Endothelial cell of umbilical vein (primary cell): ENCODE measurements around the gene TMEM42. TPM values are rescaled to one million over a fixed set of nuclear protein-coding genes. Genes with fewer than 3 reads are reported as not detected.

Experiments
- BruUV-seq: library from RNA; stranded (reverse); fragments of 400-500 nt; replicated peaks from 2 replicates; lab custom pipeline; 2021; lab: Mats Ljungman, UMichigan
- CTCF ChIA-PET: fragments of 300-600, 350-600 bp; sonication (Branson Sonifier 250); formaldehyde crosslinking; loops from one replicate; lab custom pipeline; 2021; ENCODE audit warnings: antibody characterized with exemption, inconsistent platforms; lab: Charles Lee
- POLR2A ChIA-PET: fragments of 300-600, 350-600 bp; sonication (Branson Sonifier 250); formaldehyde crosslinking; loops from one replicate; lab custom pipeline; 2021; ENCODE audit warnings: antibody characterized with exemption, inconsistent platforms; lab: Charles Lee
- DNase-seq: peaks from one replicate; pipeline ENCODE4 v3.0.0-alpha.2; 2011; ENCODE audit warnings: low read depth, low spot score
- FAIRE-seq: peaks from 2 replicates; lab custom pipeline; 2011; peaks lifted over from hg19 to GRCh38; lab: Jason Lieb, UNC
- H2AFZ ChIP-seq: 2 replicates; pipeline ENCODE4 v1.6.0; 2012; ENCODE audit warnings: low read depth, low read length, control low read depth, inconsistent platforms
- H3K27ac ChIP-seq: 2 replicates; pipeline ENCODE4 v1.5.1; 2011; ENCODE audit warnings: low read depth, mild to moderate bottlenecking, control low read depth, low read length, moderate library complexity; ENCODE audit not compliant: insufficient read depth
- H3K27me3 ChIP-seq, 2 experiments: 2 replicates each; pipeline versions ENCODE4 v1.6.0 to v1.6.1; 2011; ENCODE audit warnings: low read length in 2 of 2, mixed read lengths in 1 of 2; ENCODE audit not compliant: control insufficient read depth in 2 of 2, insufficient read depth in 2 of 2
- H3K36me3 ChIP-seq, 2 experiments: 2 replicates in 1 of 2; 3 replicates in 1 of 2; pipeline ENCODE4 v1.5.1; 2011; ENCODE audit warnings: low read length in 2 of 2, mild to moderate bottlenecking in 1 of 2, moderate library complexity in 1 of 2; ENCODE audit not compliant: control insufficient read depth in 2 of 2, insufficient read depth in 2 of 2; ENCODE audit errors: extremely low read depth in 1 of 2
- H3K4me1 ChIP-seq: 3 replicates; pipeline ENCODE4 v1.5.1; 2011; ENCODE audit warnings: mild to moderate bottlenecking, low read length; ENCODE audit not compliant: control insufficient read depth, insufficient read depth; ENCODE audit errors: extremely low read depth
- H3K4me2 ChIP-seq: 2 replicates; pipeline ENCODE4 v1.6.1; 2011; ENCODE audit warnings: low read length, control low read depth, mixed read lengths; ENCODE audit not compliant: insufficient read depth
- H3K4me3 ChIP-seq, 3 experiments: fragments of 200-600 bp in 1 of 3; sonication (generic), shearing (Covaris generic) in 1 of 3; replicated peaks in 1 of 3; 2 replicates each; pipeline ENCODE4 v1.5.1; 2011 to 2016; ENCODE audit warnings: control low read depth in 3 of 3, low read length in 3 of 3, mild to moderate bottlenecking in 2 of 3, inconsistent platforms in 1 of 3, low read depth in 1 of 3, moderate library complexity in 1 of 3; ENCODE audit not compliant: insufficient read depth in 1 of 3
- H3K79me2 ChIP-seq: 2 replicates; pipeline ENCODE4 v1.6.0; 2012; ENCODE audit warnings: low read length, inconsistent platforms; ENCODE audit not compliant: control insufficient read depth, insufficient read depth
- H3K9ac ChIP-seq: replicated peaks from 2 replicates; pipeline ENCODE3; 2011; ENCODE audit warnings: low read length, control low read depth; ENCODE audit not compliant: insufficient read depth; ENCODE audit errors: extremely low read depth
- H3K9me1 ChIP-seq: replicated peaks from 3 replicates; pipeline ENCODE4 v1.6.0; 2011; ENCODE audit warnings: mild to moderate bottlenecking, low read length; ENCODE audit not compliant: control insufficient read depth, insufficient read depth; ENCODE audit errors: extremely low read depth
- H3K9me3 ChIP-seq: replicated peaks from 2 replicates; pipeline ENCODE4 v1.5.1; 2012; ENCODE audit warnings: low read length, inconsistent platforms; ENCODE audit not compliant: control insufficient read depth, insufficient read depth
- H4K20me1 ChIP-seq: replicated peaks from 2 replicates; pipeline ENCODE3; 2011; ENCODE audit warnings: mild to moderate bottlenecking, low read length; ENCODE audit not compliant: control insufficient read depth, insufficient read depth; ENCODE audit errors: extremely low read depth
- EZH2 ChIP-seq: IDR thresholded peaks from 2 replicates; pipeline ENCODE4 v1.6.1; 2012; ENCODE audit warnings: borderline replicate concordance, low read depth, mild to moderate bottlenecking, moderate library complexity, low read length, inconsistent platforms; ENCODE audit not compliant: severe bottlenecking
- FOS ChIP-seq: IDR thresholded peaks from 2 replicates; pipeline ENCODE4 v1.6.1; 2011; ENCODE audit warnings: mild to moderate bottlenecking, low read length, moderate library complexity, borderline replicate concordance; ENCODE audit not compliant: insufficient read depth
- GATA2 ChIP-seq: IDR thresholded peaks from 2 replicates; pipeline ENCODE4 v1.7.0; 2011; ENCODE audit warnings: low read depth, mild to moderate bottlenecking, moderate library complexity, mixed read lengths, low read length; ENCODE audit not compliant: insufficient read length, insufficient read depth
- JUN ChIP-seq: IDR thresholded peaks from 2 replicates; pipeline ENCODE4 v1.6.1; 2011; ENCODE audit warnings: borderline replicate concordance, low read depth; ENCODE audit not compliant: insufficient read length, insufficient read depth
- MYC ChIP-seq: IDR thresholded peaks from one replicate; pipeline ENCODE4 v1.6.1; 2011; ENCODE audit warnings: mild to moderate bottlenecking, low read depth, low read length
- POLR2A ChIP-seq: IDR thresholded peaks from 2 replicates; pipeline ENCODE4 v1.6.1; 2012; ENCODE audit warnings: low read depth, mild to moderate bottlenecking, control low read depth, low read length
- POLR2AphosphoS5 ChIP-seq: IDR thresholded peaks from 2 replicates; pipeline ENCODE4 v1.6.1; 2012; ENCODE audit warnings: low read depth, mild to moderate bottlenecking, control low read depth, low read length, moderate library complexity; ENCODE audit not compliant: insufficient read depth
- dilution Hi-C: fragments of 300-500 bp; cut with MboI; formaldehyde crosslinking; loops from one replicate; pipeline ENCODE4 v1.15.0; 2019; ENCODE audit warnings: low sequenced_read_pairs; ENCODE audit not compliant: extremely low pct_ligation_motif_present
- intact Hi-C: fragments of 100-400 bp; cut with micrococcal nuclease; formaldehyde crosslinking; loops from one replicate; pipeline ENCODE4 v1.10.0; 2022
- polyA plus RNA-seq, 4 experiments: library from polyadenylated mRNA; depleted of rRNA in 3 of 4; stranded (reverse) in 3 of 4; unstranded in 1 of 4; fragments of >200 nt; gene quantifications; 2 replicates each; pipeline versions ENCODE4 v1.2.1 to v1.2.3, GENCODE V29; 2011 to 2012; ENCODE audit warnings: missing spikeins in 1 of 4
- total RNA-seq: library from RNA; stranded (reverse); gene quantifications from 2 replicates; pipeline ENCODE4 v1.2.3, GENCODE V29; 2021
- TF ChIP-seq, protein P1 (sequence below), 2 donors: IDR thresholded peaks; 1 replicate in 1 of 2; 2 replicates in 1 of 2; pipeline ENCODE4 v1.5.1; 2011; ENCODE audit warnings: low read length in 2 of 2, mild to moderate bottlenecking in 2 of 2, moderate library complexity in 2 of 2, control low read depth in 1 of 2, inconsistent platforms in 1 of 2, low read depth in 1 of 2; ENCODE audit not compliant: insufficient read depth in 1 of 2; ENCODE audit errors: extremely low read depth in 1 of 2
- TF ChIP-seq, protein P2 (sequence below): IDR thresholded peaks from 2 replicates; pipeline ENCODE4 v1.6.1; 2011; ENCODE audit not compliant: insufficient read depth, insufficient read length

Gene TMEM42
- total and polyA plus RNA-seq, 2 donors (not counting 3 experiments of a cell fraction or from before 2014, with no cell fraction given), result 10.6 to 46.4 TPM

DNA sequence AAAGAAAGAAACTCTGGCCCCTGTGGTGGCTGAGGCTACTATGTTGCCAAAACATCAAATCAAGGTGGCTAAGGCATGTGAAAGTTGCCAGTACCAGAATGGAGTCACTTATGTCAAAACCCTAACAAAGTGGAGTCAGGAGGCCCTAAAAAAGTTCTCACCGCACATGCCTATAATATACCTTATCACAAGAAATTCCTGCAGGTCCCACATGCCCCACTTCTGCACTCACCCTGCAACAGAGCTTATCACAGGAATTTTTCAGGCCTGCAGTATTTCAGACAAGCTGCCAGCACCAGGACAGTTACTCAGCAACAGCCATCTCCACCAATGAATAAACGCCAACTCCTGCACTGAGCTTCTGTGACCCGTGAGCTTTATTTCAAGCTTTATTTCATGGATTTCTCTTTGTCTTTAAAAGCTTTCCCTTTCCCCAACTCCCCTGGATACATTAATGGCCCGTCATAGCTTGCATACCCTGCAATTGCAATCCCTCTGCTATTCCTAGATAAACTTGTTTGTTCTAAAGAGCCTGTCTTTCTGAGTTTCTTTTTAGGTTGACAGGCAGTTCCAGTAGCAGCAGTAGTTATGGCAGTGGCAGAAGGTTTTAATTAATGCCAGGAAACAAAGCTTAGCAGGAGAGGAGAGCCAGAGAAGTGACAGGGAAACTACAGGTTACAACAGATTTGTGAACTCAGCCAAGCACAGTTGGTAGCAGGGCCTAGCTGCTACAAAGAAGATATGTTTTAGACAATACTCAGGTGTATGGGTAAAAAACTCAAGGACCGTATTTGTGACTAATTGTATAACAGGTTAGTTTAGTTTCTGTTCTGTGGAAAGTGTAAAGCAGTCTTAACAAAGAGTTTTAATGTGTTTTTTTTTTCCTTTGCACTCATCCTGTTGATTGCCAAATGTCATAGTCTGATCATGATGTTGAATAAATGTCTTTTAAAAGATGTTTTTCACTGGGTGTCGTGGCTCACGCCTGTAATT, 15.9 kb upstream of the TMEM42 start:
- Histone ChIP-seq H3K9me1 (no peaks in the 10 kb centered on the region), H3K4me3 (no peak overlapping the region), H3K27me3 (no peaks in the 10 kb centered on the region), H3K27ac (no peak overlapping the region), H3K4me1 (no peaks in the 10 kb centered on the region), H2AFZ (no peak overlapping the region), H3K4me2 (no peak overlapping the region), H3K79me2 (no peaks in the 10 kb centered on the region), H3K9me3 (no peaks in the 10 kb centered on the region), H3K9ac (no peak overlapping the region), H4K20me1 (no peaks in the 10 kb centered on the region), H3K36me3 (peaks cover 0 to 8% of the 10 kb centered on the region in 2 experiments)
- CTCF ChIA-PET, result interaction anchor here (1.3 to 2.3 kb wide), 2 partner anchors 66 to 68 kb away, joined by 3 to 7 read pairs; no protein-coding TSS in a partner anchor
- TF ChIP-seq, protein P1, sequence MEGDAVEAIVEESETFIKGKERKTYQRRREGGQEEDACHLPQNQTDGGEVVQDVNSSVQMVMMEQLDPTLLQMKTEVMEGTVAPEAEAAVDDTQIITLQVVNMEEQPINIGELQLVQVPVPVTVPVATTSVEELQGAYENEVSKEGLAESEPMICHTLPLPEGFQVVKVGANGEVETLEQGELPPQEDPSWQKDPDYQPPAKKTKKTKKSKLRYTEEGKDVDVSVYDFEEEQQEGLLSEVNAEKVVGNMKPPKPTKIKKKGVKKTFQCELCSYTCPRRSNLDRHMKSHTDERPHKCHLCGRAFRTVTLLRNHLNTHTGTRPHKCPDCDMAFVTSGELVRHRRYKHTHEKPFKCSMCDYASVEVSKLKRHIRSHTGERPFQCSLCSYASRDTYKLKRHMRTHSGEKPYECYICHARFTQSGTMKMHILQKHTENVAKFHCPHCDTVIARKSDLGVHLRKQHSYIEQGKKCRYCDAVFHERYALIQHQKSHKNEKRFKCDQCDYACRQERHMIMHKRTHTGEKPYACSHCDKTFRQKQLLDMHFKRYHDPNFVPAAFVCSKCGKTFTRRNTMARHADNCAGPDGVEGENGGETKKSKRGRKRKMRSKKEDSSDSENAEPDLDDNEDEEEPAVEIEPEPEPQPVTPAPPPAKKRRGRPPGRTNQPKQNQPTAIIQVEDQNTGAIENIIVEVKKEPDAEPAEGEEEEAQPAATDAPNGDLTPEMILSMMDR (IDR thresholded peaks at IDR 0.05; ENCODE audit: extremely low read depth in 1 of 2, insufficient read depth in 1 of 2, low read depth in 1 of 2, low read length in 2 of 2), result no peak
- no peak for TF ChIP-seq JUN
- no peak for TF ChIP-seq EZH2
- TF ChIP-seq GATA2, result no peak
- no peak for TF ChIP-seq MYC
- no peak for TF ChIP-seq POLR2AphosphoS5
- TF ChIP-seq FOS, result no peak
- no peak for TF ChIP-seq POLR2A
- TF ChIP-seq, protein P2, sequence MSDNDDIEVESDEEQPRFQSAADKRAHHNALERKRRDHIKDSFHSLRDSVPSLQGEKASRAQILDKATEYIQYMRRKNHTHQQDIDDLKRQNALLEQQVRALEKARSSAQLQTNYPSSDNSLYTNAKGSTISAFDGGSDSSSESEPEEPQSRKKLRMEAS, result no peak
- intact Hi-C loops, result loop anchor here (5.0 kb wide), 1 partner anchor 546 kb away; no protein-coding TSS in a partner anchor
- no peak for DNase-seq
- no peak for FAIRE-seq
- BruUV-seq, result no TSS peak
- dilution Hi-C loops, result no loop called here
- POLR2A ChIA-PET, result interaction anchor here (0.7 kb wide), 1 partner anchor 28 kb away, joined by 3 read pairs; no protein-coding TSS in a partner anchor
